HG02981 (cell line): ENCODE measurements around the gene IQGAP3.

Experiments used
- ATAC-seq: cut with Tn5 transposase; IDR thresholded peaks from one replicate; pipeline ENCODE4 v1.9.1; 2021; ENCODE audit warnings: mild to moderate bottlenecking, moderate library complexity; ENCODE audit not compliant: unreplicated experiment

The IQGAP3 gene

GRCh38 chr1:156499194-156499841, 73.0 kb downstream of the IQGAP3 start:
- no peak for ATAC-seq

GRCh38 chr1:156498432-156499193, 73.8 kb downstream of the IQGAP3 start:
- ATAC-seq: no peak

GRCh38 chr1:156497743-156498431, 74.5 kb downstream of the IQGAP3 start:
- no peak for ATAC-seq

DNA sequence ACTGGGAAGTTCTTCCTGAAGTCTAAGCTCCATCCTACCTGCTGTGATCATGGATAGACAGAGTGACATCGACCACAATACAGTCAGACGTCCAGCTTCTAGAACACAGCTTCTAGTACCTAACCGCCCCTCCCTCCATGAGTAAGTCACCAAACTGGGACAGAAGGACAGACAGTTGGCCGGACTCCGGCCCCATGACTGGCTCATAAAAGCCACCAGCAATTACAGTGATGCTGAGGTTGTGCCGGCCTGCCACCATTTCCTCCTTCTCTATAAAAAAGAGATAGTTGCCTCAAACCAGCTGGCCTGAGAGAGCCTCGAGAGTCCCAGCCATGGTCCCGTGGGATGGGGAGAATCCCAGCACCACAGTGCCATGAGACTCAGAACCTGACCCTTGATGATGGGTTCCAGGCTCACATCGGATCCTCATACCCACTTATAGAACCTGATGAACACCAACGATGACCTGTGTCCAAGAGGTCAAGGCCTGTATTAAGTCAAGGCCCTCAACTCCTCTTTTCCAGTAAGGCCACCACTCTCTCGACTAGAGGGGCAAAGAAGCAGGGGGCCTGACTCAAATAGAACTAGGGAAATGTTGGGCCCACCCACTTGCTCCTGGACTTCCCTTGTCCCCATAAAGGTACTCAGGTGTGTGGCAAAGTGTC, 75.2 kb downstream of the IQGAP3 start:
- ATAC-seq: no peak

DNA sequence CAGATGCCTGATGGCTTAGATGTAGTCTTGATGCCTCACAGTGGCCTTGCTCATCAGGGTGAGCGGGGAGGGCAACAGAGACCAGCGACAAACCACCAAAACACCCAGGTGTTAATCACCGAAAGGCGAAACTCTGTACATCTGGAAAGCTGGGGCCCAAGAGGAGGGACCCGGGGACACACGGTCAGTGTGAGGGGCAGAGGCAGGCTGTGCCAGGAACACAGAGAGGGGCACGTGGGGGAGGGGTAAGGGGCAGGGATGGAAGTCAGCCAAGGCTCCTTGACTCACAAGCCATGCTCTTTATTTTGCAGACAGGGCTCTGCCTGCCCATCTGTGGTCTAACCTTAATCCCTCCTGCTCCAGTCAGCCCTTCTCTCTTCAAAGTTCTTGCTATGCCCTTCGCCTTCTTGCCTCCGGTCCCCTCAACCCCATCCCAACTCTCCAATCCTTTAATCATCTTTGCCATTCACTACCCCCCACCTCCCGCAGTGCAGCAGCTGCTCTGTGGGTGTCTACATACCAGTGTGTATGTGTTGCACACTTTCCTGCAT, 76.1 kb downstream of the IQGAP3 start:
- no peak for ATAC-seq

- ATAC-seq: no peak
Measured at GRCh38 chr1:156495401-156496140, 76.8 kb downstream of the IQGAP3 start.

GRCh38 chr1:156494309-156494895, 78.0 kb downstream of the IQGAP3 start:
- no peak for ATAC-seq

DNA sequence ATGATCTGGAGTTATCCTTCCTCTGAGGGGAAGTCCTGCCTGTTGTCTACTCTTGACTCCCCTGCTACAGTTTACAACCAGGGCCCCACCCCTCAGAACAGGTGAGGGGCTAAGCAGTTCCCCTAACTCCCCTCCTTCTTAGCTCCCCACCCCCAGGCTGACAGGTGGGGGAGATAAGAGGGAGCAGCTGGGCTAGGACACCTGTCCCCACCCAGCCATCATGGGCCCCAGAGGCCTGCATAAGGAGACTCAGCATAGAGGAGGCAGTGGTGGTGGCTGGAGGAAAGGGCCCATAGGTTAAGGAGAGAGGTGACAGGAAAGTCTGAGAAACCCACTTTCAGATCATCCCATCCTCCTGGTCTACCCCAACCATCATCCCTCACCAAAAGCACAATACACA, 78.6 kb downstream of the IQGAP3 start:
- ATAC-seq: no peak

DNA sequence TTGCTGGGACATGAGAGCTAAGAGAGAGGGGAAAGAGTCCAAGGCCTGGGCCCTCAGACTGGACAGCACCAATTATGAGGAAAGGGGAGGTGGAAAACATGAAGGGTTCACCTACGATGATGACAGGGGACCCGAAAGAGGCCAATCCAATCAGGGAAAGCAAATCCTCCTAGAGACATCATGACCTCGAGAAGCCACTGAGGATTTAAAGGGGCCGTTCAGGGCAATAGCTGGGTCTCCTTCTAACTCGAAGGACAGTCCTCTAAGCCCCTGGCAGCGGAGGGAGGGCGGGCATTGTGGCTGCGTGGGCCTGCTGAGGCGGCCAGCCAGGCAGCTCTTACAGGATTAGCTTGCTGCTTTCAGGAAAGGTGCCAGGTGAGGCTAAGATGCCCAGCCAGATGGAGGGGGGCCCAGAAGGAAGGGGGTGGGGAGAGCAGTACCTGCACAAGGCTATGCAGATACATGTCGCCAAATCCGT, 79.2 kb downstream of the IQGAP3 start:
- ATAC-seq: no peak

GRCh38 chr1:156492591-156493080, 79.7 kb downstream of the IQGAP3 start:
- ATAC-seq: peak; percentile 22

DNA sequence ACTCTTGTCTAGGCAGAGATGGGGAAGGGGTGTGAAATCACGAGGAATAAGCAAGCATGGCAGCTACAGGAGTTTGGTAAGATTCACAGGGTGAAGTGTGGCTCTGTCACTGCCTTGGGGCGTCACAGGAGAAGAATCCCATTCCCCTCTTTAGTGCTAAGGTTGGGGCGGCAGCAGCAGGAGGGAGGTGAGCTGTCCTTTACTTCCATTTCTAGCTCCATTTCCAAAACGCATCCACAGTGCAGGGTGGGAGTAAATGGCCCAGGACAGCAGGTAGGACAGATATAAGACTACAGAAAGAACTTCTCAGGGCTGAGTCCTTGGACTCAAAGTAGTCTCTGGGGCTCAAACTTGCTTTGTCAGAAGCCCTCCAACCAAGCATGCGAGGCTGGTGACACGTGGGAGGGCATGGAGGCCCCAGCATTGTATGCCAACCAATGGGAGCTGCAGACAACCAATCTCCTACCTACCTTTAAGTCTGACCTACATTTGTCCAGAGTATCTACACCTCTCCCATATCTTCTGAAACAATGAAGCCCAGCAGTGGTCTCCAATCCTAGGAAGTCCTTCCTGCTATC, 80.3 kb downstream of the IQGAP3 start:
- no peak for ATAC-seq

- ATAC-seq: no peak
Measured at GRCh38 chr1:156491151-156491949, 81.0 kb downstream of the IQGAP3 start.

DNA sequence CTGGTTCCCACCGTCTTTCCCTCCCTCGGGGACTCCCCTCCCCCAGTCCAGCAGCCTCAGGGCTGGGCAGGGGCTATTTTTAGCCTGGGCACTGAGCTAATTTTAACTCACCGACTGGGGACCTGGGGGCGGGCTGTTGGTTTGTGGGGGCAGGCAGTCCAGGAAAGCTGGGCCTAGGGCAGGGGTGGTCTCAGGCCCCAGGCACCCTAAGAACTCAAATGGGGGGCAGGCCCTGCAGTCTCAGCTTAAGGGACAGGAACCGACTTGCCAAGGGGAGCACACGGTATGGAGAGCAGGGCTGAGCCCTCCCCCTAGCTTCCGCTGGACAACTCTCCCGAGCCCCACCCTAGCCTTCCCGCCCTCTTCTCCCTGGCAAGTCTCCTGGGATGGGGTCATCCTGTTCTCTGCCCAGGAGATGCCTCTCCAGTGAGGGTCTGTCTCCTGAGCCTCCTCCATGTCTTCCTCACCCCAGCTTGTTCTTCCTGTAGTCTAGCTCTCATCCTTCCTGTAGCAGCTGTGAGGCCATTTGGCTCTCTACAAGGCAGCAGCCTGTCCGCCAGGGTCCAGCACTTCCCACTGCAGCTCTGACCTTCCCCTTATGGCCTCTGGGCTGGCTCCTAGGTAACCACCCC, 81.8 kb downstream of the IQGAP3 start:
- no peak for ATAC-seq

GRCh38 chr1:156489935-156490293, 82.5 kb downstream of the IQGAP3 start:
- ATAC-seq: no peak

GRCh38 chr1:156489166-156489934, 83.0 kb downstream of the IQGAP3 start:
- ATAC-seq: no peak

DNA sequence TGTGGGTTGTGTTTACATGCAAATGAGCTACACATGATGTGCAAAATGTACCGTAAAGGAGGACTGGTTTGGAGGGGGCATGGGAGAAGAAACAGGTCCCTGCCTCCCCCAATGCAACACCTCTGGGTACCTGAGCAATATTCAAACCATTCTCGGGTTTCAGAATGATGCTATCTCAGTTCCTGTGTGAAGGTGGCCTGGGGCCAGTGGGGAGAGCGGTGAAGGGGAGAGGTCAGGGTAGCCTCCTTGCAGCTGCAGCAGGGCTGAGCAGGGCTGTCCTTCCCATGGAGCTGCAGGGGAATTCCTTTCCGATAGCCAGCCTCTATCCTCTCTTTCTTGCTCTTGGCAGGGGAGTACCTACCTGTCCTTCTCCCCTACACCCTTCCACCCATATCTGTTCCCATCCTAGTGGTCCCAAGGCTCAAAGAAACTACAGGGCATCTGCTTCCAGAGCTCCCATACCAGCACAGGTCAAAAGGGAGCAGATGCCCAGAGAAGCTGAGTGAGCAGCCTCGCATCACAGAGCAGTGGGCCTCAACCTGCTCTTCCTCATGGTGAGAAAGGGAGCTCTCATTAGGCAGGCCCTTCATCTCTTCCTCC, 83.7 kb downstream of the IQGAP3 start:
- peak; percentile 61 for ATAC-seq

DNA sequence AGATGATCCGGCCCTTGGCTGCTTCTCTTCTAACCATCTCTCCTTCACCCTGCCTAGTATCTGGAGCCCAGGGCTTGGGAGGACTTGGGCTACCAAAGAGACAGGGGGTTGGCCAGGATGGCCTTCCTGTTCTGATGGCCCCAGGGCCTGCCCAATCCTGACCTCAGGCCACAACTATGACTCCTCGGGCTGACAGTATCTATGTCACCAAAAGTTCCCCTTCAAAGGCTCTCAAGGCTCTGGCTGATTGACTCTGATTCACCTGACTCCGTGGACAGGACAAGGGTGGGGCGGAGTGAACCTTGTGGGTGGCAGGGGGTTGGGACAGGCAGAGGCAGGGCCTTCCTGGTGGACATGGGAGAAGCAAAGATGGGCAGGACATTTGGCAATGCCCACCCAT, 84.5 kb downstream of the IQGAP3 start:
- no peak for ATAC-seq
